IMR-90 (cell line): ENCODE measurements around the gene NCOA3. TPM values are rescaled to one million over a fixed set of nuclear protein-coding genes. Genes with fewer than 3 reads are reported as not detected.

Experiments used
- ATAC-seq: fragments of 200-7000 bp; cut with Tn5 transposase; 2 replicates; pipeline ENCODE4 v1.9.1; 2020; ENCODE audit warnings: low read depth, mild to moderate bottlenecking, moderate library complexity
- BruUV-seq: library from RNA; stranded (reverse); fragments of 400-500 nt; replicated peaks from 2 replicates; lab custom pipeline; 2021; lab: Mats Ljungman, UMichigan
- CTCF ChIA-PET: fragments of 300-600 bp; formaldehyde crosslinking; extraction: SDS; loops from one replicate; lab custom pipeline; 2021; ENCODE audit warnings: antibody characterized with exemption; lab: Yijun Ruan, JAX
- POLR2A ChIA-PET: fragments of 300-600 bp; sonication (Branson Sonifier 250); formaldehyde crosslinking; loops from one replicate; lab custom pipeline; 2022; ENCODE audit warnings: antibody characterized with exemption; ENCODE audit not compliant: unreplicated experiment; lab: Charles Lee
- DNase-seq: peaks from one replicate; pipeline ENCODE4 v3.0.0; 2013
- H2AFZ ChIP-seq: replicated peaks from 2 replicates; pipeline ENCODE3; 2013; ENCODE audit warnings: low read length, mild to moderate bottlenecking; ENCODE audit not compliant: poor library complexity
- H2AK5ac ChIP-seq: 2 replicates; pipeline ENCODE4 v1.6.1; 2013; ENCODE audit warnings: low read depth, low read length, inconsistent platforms
- H2AK9ac ChIP-seq: replicated peaks from 2 replicates; pipeline ENCODE3; 2013; ENCODE audit warnings: mild to moderate bottlenecking, low read depth, low read length, moderate library complexity; ENCODE audit not compliant: poor library complexity
- H2BK120ac ChIP-seq: 2 replicates; pipeline ENCODE4 v1.6.1; 2013; ENCODE audit warnings: low read depth, low read length, inconsistent platforms
- H2BK15ac ChIP-seq: 3 replicates; pipeline ENCODE4 v1.6.1; 2013; ENCODE audit warnings: low read depth, low read length, inconsistent platforms
- H2BK20ac ChIP-seq: 2 replicates; pipeline ENCODE4 v1.6.1; 2013; ENCODE audit warnings: low read depth, mild to moderate bottlenecking, inconsistent platforms, low read length, moderate library complexity
- H2BK5ac ChIP-seq: 2 replicates; pipeline ENCODE4 v1.6.1; 2013; ENCODE audit warnings: mild to moderate bottlenecking, low read depth, low read length, inconsistent platforms; ENCODE audit not compliant: poor library complexity, severe bottlenecking
- H3K14ac ChIP-seq: replicated peaks from 2 replicates; pipeline ENCODE4 v1.6.1; 2013; ENCODE audit warnings: low read depth, low read length, inconsistent platforms
- H3K18ac ChIP-seq: 2 replicates; pipeline ENCODE4 v1.6.1; 2013; ENCODE audit warnings: low read depth, low read length, control low read depth
- H3K23ac ChIP-seq: 2 replicates; pipeline ENCODE4 v1.6.1; 2013; ENCODE audit warnings: low read depth, low read length, inconsistent platforms
- H3K27ac ChIP-seq: 2 replicates; pipeline ENCODE4 v1.5.1; 2013; ENCODE audit warnings: mild to moderate bottlenecking, control low read depth, low read length; ENCODE audit not compliant: insufficient read depth
- H3K27me3 ChIP-seq: 2 replicates; pipeline ENCODE4 v1.6.1; 2013; ENCODE audit warnings: low read length; ENCODE audit not compliant: control insufficient read depth, insufficient read depth
- H3K36me3 ChIP-seq: 2 replicates; pipeline ENCODE4 v1.6.1; 2013; ENCODE audit warnings: low read length, mixed read lengths; ENCODE audit not compliant: control insufficient read depth, insufficient read depth
- H3K4ac ChIP-seq: 2 replicates; pipeline ENCODE4 v1.6.1; 2013; ENCODE audit warnings: low read depth, low read length, inconsistent platforms
- H3K4me1 ChIP-seq: 2 replicates; pipeline ENCODE4 v1.6.1; 2013; ENCODE audit warnings: low read length, mixed read lengths; ENCODE audit not compliant: control insufficient read depth, insufficient read depth
- H3K4me2 ChIP-seq: 2 replicates; pipeline ENCODE4 v1.6.1; 2013; ENCODE audit warnings: low read depth, mild to moderate bottlenecking, control low read depth, low read length, moderate library complexity
- H3K4me3 ChIP-seq: 2 replicates; pipeline ENCODE4 v1.5.1; 2013; ENCODE audit warnings: low read depth, mild to moderate bottlenecking, control low read depth, low read length, moderate library complexity; ENCODE audit not compliant: insufficient read depth
- H3K56ac ChIP-seq: 2 replicates; pipeline ENCODE4 v1.6.1; 2013; ENCODE audit warnings: low read length, inconsistent platforms; ENCODE audit not compliant: insufficient read depth; ENCODE audit errors: extremely low read depth
- H3K79me1 ChIP-seq, 2 experiments: 2 replicates each; pipeline ENCODE4 v1.6.1; 2013; ENCODE audit warnings: low read length in 2 of 2, inconsistent platforms in 1 of 2, low read depth in 1 of 2
- H3K9ac ChIP-seq: 2 replicates; pipeline ENCODE4 v1.6.1; 2013; ENCODE audit warnings: low read depth, low read length, control low read depth
- H3K9me1 ChIP-seq: 2 replicates; pipeline ENCODE4 v1.6.1; 2013; ENCODE audit warnings: low read length, inconsistent platforms; ENCODE audit not compliant: insufficient read depth
- H3K9me3 ChIP-seq: 2 replicates; pipeline ENCODE4 v1.6.1; 2013; ENCODE audit warnings: low read length; ENCODE audit not compliant: control insufficient read depth, insufficient read depth
- H4K20me1 ChIP-seq: 2 replicates; pipeline ENCODE4 v1.6.1; 2013; ENCODE audit warnings: low read length, inconsistent platforms; ENCODE audit not compliant: insufficient read depth
- H4K5ac ChIP-seq: 2 replicates; pipeline ENCODE4 v1.6.1; 2013; ENCODE audit warnings: mild to moderate bottlenecking, low read depth, low read length, control low read depth
- H4K8ac ChIP-seq, 2 experiments: 2 replicates each; pipeline ENCODE4 v1.6.1; 2013; ENCODE audit warnings: low read depth in 2 of 2, low read length in 2 of 2, control low read depth in 1 of 2, inconsistent platforms in 1 of 2
- H4K91ac ChIP-seq: 2 replicates; pipeline ENCODE4 v1.6.1; 2013; ENCODE audit warnings: low read depth, low read length, inconsistent platforms; ENCODE audit not compliant: insufficient read depth
- BHLHE40 ChIP-seq: fragments of 150-350 bp; IDR thresholded peaks from 2 replicates; pipeline ENCODE4 v1.6.1; 2016; ENCODE audit warnings: mild to moderate bottlenecking, low read depth, low read length
- CHD1 ChIP-seq: IDR thresholded peaks from 2 replicates; pipeline ENCODE4 v1.6.1; 2012; ENCODE audit warnings: low read depth, low read length, improper control_type of control experiment
- MAFK ChIP-seq: IDR thresholded peaks from 2 replicates; pipeline ENCODE4 v1.6.1; 2012; ENCODE audit warnings: low read depth, low read length, improper control_type of control experiment
- MXI1 ChIP-seq: IDR thresholded peaks from 2 replicates; pipeline ENCODE4 v1.6.1; 2012; ENCODE audit warnings: low read depth, mild to moderate bottlenecking, low read length, moderate library complexity, borderline replicate concordance
- NFE2L2 ChIP-seq: fragments of 150-350 bp; IDR thresholded peaks from 2 replicates; pipeline ENCODE4 v1.6.1; 2016; ENCODE audit warnings: low read depth, mild to moderate bottlenecking, low read length
- POLR2A ChIP-seq: IDR thresholded peaks from 2 replicates; pipeline ENCODE4 v1.6.1; 2012; ENCODE audit warnings: mild to moderate bottlenecking, low read depth, low read length
- RAD21 ChIP-seq: IDR thresholded peaks from 2 replicates; pipeline ENCODE4 v1.6.1; 2012; ENCODE audit warnings: low read length, improper control_type of control experiment
- RCOR1 ChIP-seq: IDR thresholded peaks from 2 replicates; pipeline ENCODE4 v1.6.1; 2012; ENCODE audit warnings: mild to moderate bottlenecking, low read length, improper control_type of control experiment; ENCODE audit not compliant: insufficient replicate concordance
- WGBS, 2 experiments: methylation state at CpG; one replicate each; pipeline versions ENCODE4 v1.1.5 to v1.1.7; 2013; ENCODE audit warnings: missing lambda C conversion rate in 2 of 2; ENCODE audit not compliant: insufficient read length in 1 of 2; ENCODE audit errors: extremely low coverage in 2 of 2; 5-methylcytosine and 5-hydroxymethylcytosine counted together
- dilution Hi-C: fragments of 300-500 bp; cut with HindIII; formaldehyde crosslinking; loops from one replicate; pipeline ENCODE4 v1.14.3; 2018; ENCODE audit warnings: low sequenced_read_pairs; ENCODE audit not compliant: unreplicated experiment
- in situ Hi-C: fragments of 300-500 bp; cut with MboI; formaldehyde crosslinking; loops from 3 replicates; pipeline ENCODE4 v1.14.3; 2019; ENCODE audit warnings: low sequenced_read_pairs, inconsistent platforms, mixed read lengths
- intact Hi-C: fragments of 100-400 bp; cut with micrococcal nuclease; formaldehyde crosslinking; loops from 2 replicates; pipeline ENCODE4 v1.10.0; 2022
- polyA plus RNA-seq, 3 experiments: library from polyadenylated mRNA; depleted of rRNA; stranded (reverse); fragments of >200 nt; gene quantifications; 2 replicates each; pipeline ENCODE4 v1.2.3, GENCODE V29; 2012; ENCODE audit warnings: low replicate concordance in 1 of 3
- total RNA-seq: library from RNA; depleted of rRNA; stranded (reverse); fragments of >200 nt; gene quantifications from 2 replicates; pipeline ENCODE4 v1.2.3, GENCODE V29; 2012
- TF ChIP-seq, protein P1 (sequence below): conservative IDR thresholded peaks from 2 replicates; pipeline ENCODE4 v1.5.1; 2012; ENCODE audit warnings: mild to moderate bottlenecking, low read depth, low read length, improper control_type of control experiment

Gene NCOA3
- total and polyA plus RNA-seq, 2 of the 4 experiments (the other 2 are of a cell fraction), result 8.8 to 29.0 TPM

DNA sequence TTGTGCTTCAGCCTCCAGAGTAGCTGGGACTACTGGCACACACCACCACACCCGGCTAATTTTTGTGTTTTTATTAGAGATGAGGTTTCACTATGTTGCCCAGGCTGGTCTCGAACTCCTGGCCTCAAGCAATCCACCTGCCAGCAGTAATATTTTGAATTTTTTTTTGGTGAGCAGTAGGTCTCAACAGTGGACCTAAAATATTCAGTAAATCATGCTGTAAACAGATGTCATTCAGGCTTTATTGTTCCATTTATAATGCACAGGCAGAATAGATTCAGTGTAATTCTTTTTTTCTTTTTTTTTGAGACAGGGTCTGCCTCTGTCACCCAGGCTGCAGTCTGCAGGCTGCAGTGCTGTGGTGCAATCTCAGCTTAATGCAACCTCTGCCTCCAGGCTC is 69.7 kb downstream of the NCOA3 start:
- BruUV-seq, result no TSS peak
- POLR2A ChIA-PET, result no interaction called here
- in situ Hi-C loops, result no loop called here

More for the DNA sequence above, 69.7 kb downstream of the NCOA3 start:
- no peak overlapping the region for H3K23ac ChIP-seq
- H4K91ac ChIP-seq, result no peak overlapping the region
- ATAC-seq (no peak), DNase-seq (no peak)
- dilution Hi-C loops, result no loop called here
- H3K9ac ChIP-seq, result no peak overlapping the region
- H3K14ac ChIP-seq, result no peak overlapping the region
- no peak overlapping the region for H3K4me3 ChIP-seq
- H3K4me1 ChIP-seq, result peaks cover 11% of the 10 kb centered on the region
- no peak overlapping the region for H2AFZ ChIP-seq
- CTCF ChIA-PET, result interaction anchor here (0.6 kb wide), 2 partner anchors 10 to 69 kb away, joined by 3 to 4 read pairs; no protein-coding TSS in a partner anchor
- no peaks in the 10 kb centered on the region for H3K27me3 ChIP-seq
- H4K5ac ChIP-seq, result no peak overlapping the region
- no peak overlapping the region for H3K56ac ChIP-seq
- H4K20me1 ChIP-seq, result peaks cover 17% of the 10 kb centered on the region
- peaks cover 17% of the 10 kb centered on the region for H3K9me1 ChIP-seq
- H3K9me3 ChIP-seq, result peaks cover 6% of the 10 kb centered on the region
- H3K4me2 ChIP-seq, result no peak overlapping the region
- no peak overlapping the region for H2AK5ac ChIP-seq
- H4K8ac ChIP-seq, result no peak overlapping the region
- intact Hi-C loops, result no loop called here
- no peak for TF ChIP-seq RAD21
- TF ChIP-seq RCOR1, result no peak
- no peak for TF ChIP-seq MAFK
- TF ChIP-seq, protein P1, sequence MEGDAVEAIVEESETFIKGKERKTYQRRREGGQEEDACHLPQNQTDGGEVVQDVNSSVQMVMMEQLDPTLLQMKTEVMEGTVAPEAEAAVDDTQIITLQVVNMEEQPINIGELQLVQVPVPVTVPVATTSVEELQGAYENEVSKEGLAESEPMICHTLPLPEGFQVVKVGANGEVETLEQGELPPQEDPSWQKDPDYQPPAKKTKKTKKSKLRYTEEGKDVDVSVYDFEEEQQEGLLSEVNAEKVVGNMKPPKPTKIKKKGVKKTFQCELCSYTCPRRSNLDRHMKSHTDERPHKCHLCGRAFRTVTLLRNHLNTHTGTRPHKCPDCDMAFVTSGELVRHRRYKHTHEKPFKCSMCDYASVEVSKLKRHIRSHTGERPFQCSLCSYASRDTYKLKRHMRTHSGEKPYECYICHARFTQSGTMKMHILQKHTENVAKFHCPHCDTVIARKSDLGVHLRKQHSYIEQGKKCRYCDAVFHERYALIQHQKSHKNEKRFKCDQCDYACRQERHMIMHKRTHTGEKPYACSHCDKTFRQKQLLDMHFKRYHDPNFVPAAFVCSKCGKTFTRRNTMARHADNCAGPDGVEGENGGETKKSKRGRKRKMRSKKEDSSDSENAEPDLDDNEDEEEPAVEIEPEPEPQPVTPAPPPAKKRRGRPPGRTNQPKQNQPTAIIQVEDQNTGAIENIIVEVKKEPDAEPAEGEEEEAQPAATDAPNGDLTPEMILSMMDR, result no peak
- no peak for TF ChIP-seq POLR2A
- no peak for TF ChIP-seq CHD1
- TF ChIP-seq MXI1, result no peak
- no peak for TF ChIP-seq BHLHE40
- TF ChIP-seq NFE2L2, result no peak
- H2BK5ac ChIP-seq, result no peak overlapping the region
- H3K18ac ChIP-seq, result no peak overlapping the region
- no peak overlapping the region for H2BK20ac ChIP-seq
- H2BK15ac ChIP-seq, result no peak overlapping the region
- WGBS, 2 experiments, result 100% methylated on average over 1 of the region's 2 CpGs; no CpG with 5 or more reads in 1 of the 2 experiments
- H3K27ac ChIP-seq, result no peak overlapping the region
- H2BK120ac ChIP-seq, result no peak overlapping the region
- no peak overlapping the region for H3K4ac ChIP-seq
- 0 out of 2 replicates have a peak, but pooled peaks cover 2% of the 10 kb centered on the region for H3K36me3 ChIP-seq
- no peak overlapping the region for H2AK9ac ChIP-seq
- peaks cover 23 to 64% of the 10 kb centered on the region in 2 experiments for H3K79me1 ChIP-seq
